KMS-11 (cell line): ENCODE results near the gene SORCS1.

ENCODE experiments used
- H2AFZ ChIP-seq: fragments of 200-600 bp; sonication (generic); 2 replicates; pipeline ENCODE4 v1.6.1; 2016; ENCODE audit warnings: antibody characterized with exemption, mixed run types, low read depth
- H3K27ac ChIP-seq: fragments of 200-600 bp; sonication (generic); 2 replicates; pipeline ENCODE4 v1.6.1; 2016; ENCODE audit warnings: mild to moderate bottlenecking, mixed run types
- H3K27me3 ChIP-seq: fragments of 200-600 bp; sonication (generic); 2 replicates; pipeline ENCODE4 v1.6.1; 2017; ENCODE audit warnings: mild to moderate bottlenecking, low read depth, mixed run types, moderate library complexity; ENCODE audit not compliant: insufficient read depth
- H3K36me3 ChIP-seq: fragments of 200-600 bp; sonication (generic); 2 replicates; pipeline ENCODE4 v1.6.1; 2017; ENCODE audit warnings: mild to moderate bottlenecking, mixed run types; ENCODE audit not compliant: insufficient read depth
- H3K4me1 ChIP-seq: fragments of 200-600 bp; sonication (generic); 2 replicates; pipeline ENCODE4 v1.6.1; 2016; ENCODE audit warnings: mild to moderate bottlenecking, low read depth, mixed run types; ENCODE audit not compliant: poor library complexity, severe bottlenecking
- H3K4me2 ChIP-seq: fragments of 200-600 bp; sonication (generic); 2 replicates; pipeline ENCODE4 v1.7.0; 2016; ENCODE audit warnings: mild to moderate bottlenecking, mixed run types
- H3K4me3 ChIP-seq: fragments of 200-600 bp; sonication (generic); IDR thresholded peaks from 2 replicates; pipeline ENCODE4 v1.6.1; 2017; ENCODE audit warnings: low read depth, low read length, mixed read lengths; ENCODE audit not compliant: insufficient read depth
- H3K79me2 ChIP-seq: fragments of 200-600 bp; sonication (generic); 2 replicates; pipeline ENCODE4 v1.6.1; 2016; ENCODE audit warnings: low read depth, mixed run types; ENCODE audit not compliant: insufficient read depth
- H3K9ac ChIP-seq: fragments of 200-600 bp; sonication (generic); 2 replicates; pipeline ENCODE4 v1.6.1; 2016; ENCODE audit warnings: mild to moderate bottlenecking, mixed run types
- H4K20me1 ChIP-seq: fragments of 200-600 bp; sonication (generic); 2 replicates; pipeline ENCODE4 v1.6.1; 2016; ENCODE audit warnings: mild to moderate bottlenecking, mixed run types; ENCODE audit not compliant: insufficient read depth
- TF ChIP-seq, protein P1 (sequence below): fragments of 200-600 bp; sonication (generic); conservative IDR thresholded peaks from 2 replicates; pipeline ENCODE4 v1.6.1; 2017; ENCODE audit warnings: low read depth, mild to moderate bottlenecking, antibody characterized with exemption, low read length, moderate library complexity, mixed read lengths

SORCS1 gene

DNA sequence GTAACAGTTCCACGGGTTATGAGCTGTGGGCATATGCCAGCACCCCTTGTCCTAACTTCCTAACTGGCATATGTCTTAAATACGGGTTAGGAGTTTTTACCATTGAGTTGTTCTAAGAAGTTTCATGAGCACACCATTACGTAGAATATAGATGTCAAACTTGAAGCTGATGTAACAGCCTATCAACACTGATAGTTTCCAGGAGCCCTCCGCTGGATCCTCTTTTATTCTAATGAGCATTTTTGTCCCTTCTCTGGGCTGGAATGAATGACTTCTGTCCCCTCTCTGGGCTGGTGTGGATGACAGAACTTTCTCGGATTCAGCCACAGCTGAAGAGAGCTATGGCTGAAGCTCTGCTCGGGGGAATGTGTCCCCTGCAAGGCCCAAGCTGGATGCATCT is 256.3 kb downstream of the SORCS1 start:
- no peaks in the 10 kb centered on the region for H3K4me1 ChIP-seq
- no peaks in the 10 kb centered on the region for H4K20me1 ChIP-seq
- no peaks in the 10 kb centered on the region for H3K27me3 ChIP-seq
- no peak overlapping the region for H2AFZ ChIP-seq
- no peak overlapping the region for H3K27ac ChIP-seq
- H3K79me2 ChIP-seq: no peaks in the 10 kb centered on the region
- no peak overlapping the region for H3K9ac ChIP-seq
- H3K36me3 ChIP-seq: no peaks in the 10 kb centered on the region
- TF ChIP-seq, protein P1, sequence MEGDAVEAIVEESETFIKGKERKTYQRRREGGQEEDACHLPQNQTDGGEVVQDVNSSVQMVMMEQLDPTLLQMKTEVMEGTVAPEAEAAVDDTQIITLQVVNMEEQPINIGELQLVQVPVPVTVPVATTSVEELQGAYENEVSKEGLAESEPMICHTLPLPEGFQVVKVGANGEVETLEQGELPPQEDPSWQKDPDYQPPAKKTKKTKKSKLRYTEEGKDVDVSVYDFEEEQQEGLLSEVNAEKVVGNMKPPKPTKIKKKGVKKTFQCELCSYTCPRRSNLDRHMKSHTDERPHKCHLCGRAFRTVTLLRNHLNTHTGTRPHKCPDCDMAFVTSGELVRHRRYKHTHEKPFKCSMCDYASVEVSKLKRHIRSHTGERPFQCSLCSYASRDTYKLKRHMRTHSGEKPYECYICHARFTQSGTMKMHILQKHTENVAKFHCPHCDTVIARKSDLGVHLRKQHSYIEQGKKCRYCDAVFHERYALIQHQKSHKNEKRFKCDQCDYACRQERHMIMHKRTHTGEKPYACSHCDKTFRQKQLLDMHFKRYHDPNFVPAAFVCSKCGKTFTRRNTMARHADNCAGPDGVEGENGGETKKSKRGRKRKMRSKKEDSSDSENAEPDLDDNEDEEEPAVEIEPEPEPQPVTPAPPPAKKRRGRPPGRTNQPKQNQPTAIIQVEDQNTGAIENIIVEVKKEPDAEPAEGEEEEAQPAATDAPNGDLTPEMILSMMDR: no peak
- no peak overlapping the region for H3K4me2 ChIP-seq
- H3K4me3 ChIP-seq: no peak overlapping the region

DNA sequence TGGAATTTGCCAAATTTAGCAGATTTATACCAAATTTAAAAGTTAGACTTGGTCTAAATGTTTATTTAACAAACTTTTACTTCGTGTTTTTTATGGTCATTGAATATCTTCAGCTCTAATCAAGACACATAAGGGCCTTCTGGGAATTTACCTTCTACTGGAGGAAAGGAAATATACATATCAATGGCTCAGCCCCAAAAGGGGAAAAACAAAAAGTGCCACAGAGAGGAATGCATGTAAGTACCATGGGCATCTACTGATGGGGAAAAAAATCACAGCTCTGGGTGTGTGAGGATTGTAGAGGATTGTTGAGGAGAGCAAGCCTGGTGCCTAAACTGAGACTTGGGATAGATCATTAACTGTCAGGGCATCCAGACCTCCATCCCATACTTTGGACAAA is 260.3 kb downstream of the SORCS1 start:
- Histone ChIP-seq H3K9ac (no peak overlapping the region), H3K27me3 (no peaks in the 10 kb centered on the region), H3K4me1 (no peaks in the 10 kb centered on the region), H3K4me3 (no peak overlapping the region), H3K79me2 (no peaks in the 10 kb centered on the region), H2AFZ (no peak overlapping the region), H3K36me3 (no peaks in the 10 kb centered on the region), H3K27ac (no peak overlapping the region), H4K20me1 (no peaks in the 10 kb centered on the region), H3K4me2 (no peak overlapping the region)
- TF ChIP-seq, protein P1: no peak

DNA sequence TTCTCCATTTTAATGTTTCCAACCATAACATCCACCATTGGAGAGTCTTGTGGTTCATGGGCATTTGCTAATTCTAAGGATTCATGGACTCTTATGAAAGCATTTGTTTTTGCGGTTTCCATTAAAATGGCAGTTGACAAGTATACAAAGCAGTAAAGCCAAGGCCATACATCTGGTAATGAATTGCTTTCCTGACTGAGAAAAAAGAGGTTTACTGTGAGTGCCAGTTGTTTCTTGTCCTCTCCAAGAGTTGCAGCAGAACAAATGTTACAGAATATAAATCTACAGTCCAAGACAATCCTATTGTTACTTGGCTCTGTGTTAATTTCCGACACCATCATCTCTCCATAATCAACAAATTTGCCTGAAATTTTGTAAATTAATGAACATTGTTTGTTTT is 261.3 kb downstream of the SORCS1 start:
- Histone ChIP-seq H4K20me1 (no peaks in the 10 kb centered on the region), H3K9ac (no peak overlapping the region), H3K27ac (no peak overlapping the region), H2AFZ (no peak overlapping the region), H3K4me1 (no peaks in the 10 kb centered on the region), H3K27me3 (no peaks in the 10 kb centered on the region), H3K4me2 (no peak overlapping the region), H3K36me3 (no peaks in the 10 kb centered on the region), H3K79me2 (no peaks in the 10 kb centered on the region), H3K4me3 (no peak overlapping the region)
- TF ChIP-seq, protein P1: no peak

DNA sequence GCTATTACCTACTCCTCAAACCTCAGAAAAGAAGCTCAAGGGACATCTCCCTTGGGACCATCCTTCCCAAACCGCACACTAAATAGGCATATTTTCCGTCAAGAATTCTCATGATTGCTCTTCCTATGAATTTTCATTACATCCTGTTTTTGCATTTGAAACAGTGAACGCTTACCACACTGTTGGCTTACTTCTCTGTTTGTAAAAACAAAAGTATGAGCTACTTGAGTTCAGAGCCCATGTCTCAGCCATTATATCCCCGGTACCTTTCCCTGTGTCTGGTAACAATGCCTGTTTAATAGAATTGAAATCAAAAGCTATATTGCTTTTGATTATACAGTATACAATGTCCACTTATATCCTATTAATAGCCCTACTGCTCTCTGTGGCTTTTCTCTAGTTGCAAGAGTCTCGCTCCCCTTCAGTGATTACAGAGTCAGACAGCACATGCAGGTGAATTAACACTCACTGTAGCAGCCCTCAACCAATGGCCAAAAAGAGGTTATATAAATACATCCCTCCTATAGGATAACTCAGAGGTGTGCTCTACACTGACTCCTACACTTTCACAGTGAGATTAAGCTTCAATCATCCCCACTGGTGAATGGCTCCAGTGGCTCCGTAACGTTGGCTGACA is 264.4 kb downstream of the SORCS1 start:
- no peak overlapping the region for H2AFZ ChIP-seq
- no peaks in the 10 kb centered on the region for H3K4me1 ChIP-seq
- H4K20me1 ChIP-seq: no peaks in the 10 kb centered on the region
- H3K27ac ChIP-seq: no peak overlapping the region
- TF ChIP-seq, protein P1: no peak
- no peaks in the 10 kb centered on the region for H3K36me3 ChIP-seq
- H3K4me2 ChIP-seq: no peak overlapping the region
- H3K27me3 ChIP-seq: no peaks in the 10 kb centered on the region
- no peak overlapping the region for H3K9ac ChIP-seq
- no peaks in the 10 kb centered on the region for H3K79me2 ChIP-seq
- H3K4me3 ChIP-seq: no peak overlapping the region
